Measurements from ENCODE around the gene OVCH2. TPM values are rescaled to one million over a fixed set of nuclear protein-coding genes. Genes with fewer than 3 reads are reported as not detected.
A peak's percentile ranks its signal among the peaks of the same experiment; 100 is the strongest.
"Not testable (repeated sequence)": the region's sequence is repeated elsewhere in the genome, so short reads cannot be mapped to it uniquely, and the experiment has no call there.

Gene OVCH2
- total RNA-seq, 1 experiment from 2014 or later = not detected

DNA sequence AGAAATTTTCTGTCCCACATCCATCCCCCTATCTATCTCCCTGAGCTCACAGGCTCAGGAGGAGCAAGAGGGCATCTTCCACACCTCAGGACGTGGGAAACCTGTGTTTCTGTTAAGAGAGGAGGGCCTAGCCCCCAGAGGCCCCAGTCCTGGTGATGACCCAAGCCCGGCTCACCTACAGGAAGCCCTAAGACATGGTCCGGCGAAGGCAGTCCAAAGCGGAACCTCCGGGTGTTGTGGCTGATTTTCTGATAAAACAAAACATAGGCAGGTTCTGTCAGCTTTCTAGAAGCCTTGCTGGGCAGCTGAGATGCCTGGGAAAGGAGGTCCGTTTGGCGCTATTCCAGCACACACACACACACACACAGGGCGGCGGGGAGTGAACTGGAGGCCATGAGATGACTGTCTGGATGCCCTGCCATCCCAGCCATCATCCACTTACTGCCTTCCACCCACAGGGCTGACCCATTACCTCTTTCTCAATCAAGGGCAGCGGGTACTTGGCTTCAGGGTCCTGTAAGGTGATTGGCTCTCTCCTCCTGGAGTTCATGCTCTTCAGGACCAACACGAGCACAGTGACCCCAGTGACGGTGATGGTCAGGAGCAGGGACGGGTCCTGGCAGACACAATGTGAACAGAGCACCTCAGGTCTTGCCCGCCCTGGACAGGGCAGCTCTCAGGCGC is 33.9 kb downstream of the OVCH2 start:
- no peak for DNase-seq (ENCODE audit: low read depth)

DNA sequence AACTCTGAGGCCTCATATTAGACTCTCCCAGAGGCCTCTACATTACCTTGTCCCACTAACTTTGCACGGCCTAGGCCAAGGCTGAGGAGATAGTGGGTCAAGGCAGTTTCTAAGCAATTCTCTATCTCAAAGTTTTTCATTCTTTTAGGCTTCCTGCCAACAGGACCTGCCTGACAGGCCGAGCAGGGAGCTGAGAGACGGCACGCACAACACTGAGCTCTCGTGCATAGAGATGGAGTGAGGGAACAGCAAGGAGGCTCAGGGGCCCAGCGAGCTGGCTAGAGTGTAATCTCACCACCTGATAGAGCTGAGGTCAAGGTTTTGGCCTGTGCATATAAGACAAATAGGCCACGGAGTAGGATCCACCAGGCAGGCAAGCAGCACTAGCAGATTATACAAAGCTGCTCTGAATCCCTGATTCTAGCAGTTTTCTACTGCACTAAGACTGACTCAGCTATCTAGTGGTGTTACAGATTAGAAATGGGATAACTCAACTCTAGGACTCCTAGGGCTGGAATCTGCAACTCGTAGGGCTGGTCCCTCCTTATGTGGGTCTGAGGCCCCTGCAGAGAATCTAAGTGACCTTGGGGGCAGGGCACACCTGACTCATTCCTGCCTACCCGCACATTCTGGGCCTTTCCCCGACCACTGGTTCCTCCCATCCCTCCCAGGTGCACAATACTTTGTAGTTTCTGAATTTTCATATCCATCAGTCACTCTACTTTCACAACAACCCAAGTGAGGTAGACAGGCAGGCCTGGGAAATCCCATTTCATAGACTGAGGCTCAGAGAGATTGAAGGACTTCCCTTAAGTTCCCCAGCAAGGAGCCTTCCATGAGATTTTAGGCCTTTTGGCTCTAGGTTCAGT is 34.7 kb downstream of the OVCH2 start:
- DNase-seq (ENCODE audit: low read depth) = no peak

- no peak for DNase-seq (ENCODE audit: low read depth)
Measured at GRCh38 chr11:7670641-7671040, 35.6 kb downstream of the OVCH2 start.

- DNase-seq (ENCODE audit: low read depth) = no peak
Measured at GRCh38 chr11:7668911-7669310, 37.4 kb downstream of the OVCH2 start.

DNA sequence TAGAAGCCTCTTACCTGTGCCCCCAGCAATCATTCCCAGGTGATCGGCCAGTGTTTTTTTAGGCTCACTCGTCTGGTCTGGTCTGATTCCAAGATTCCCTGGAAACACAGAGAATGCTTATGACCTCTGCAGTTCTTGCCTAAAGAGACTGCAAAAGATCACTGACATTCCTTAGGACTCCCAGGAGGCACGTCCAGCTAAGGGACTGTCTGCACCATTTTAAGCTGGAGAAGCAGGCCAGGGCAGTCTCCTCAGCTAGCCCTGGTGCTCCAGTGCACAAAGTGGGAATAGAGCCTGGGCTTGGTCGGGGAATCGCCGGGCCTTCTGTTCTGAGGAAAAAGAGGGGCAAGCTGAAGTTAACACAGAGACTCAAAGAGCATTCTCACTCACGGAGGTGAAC is 37.8 kb downstream of the OVCH2 start:
- no peak for DNase-seq (ENCODE audit: low read depth)

DNA sequence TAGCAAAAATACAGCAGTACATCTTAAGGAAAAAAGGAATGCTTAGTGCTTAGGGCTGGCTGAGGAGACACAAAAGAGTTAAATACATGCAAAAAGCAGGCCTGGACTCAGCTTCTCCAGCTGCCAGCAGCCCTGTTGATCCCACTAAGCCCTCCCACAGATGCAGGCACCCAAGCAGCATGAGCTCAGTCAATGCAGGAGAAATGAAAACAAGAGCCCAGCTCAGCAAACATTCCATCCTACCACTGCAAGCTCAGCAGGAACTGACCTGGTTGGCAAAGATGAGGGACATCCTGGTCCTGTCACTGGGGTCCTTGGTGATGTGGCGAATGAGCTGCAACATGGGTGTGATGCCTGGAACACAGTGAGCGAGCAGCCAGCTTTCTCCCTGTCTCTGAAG is 38.8 kb downstream of the OVCH2 start:
- DNase-seq (ENCODE audit: low read depth) = no peak

GRCh38 chr11:7666292-7666866 is 39.9 kb downstream of the OVCH2 start:
- DNase-seq (ENCODE audit: low read depth) = no peak

- peak; percentile 37 for DNase-seq (ENCODE audit: low read depth)
Measured at GRCh38 chr11:7665473-7666291, 40.6 kb downstream of the OVCH2 start.

DNA sequence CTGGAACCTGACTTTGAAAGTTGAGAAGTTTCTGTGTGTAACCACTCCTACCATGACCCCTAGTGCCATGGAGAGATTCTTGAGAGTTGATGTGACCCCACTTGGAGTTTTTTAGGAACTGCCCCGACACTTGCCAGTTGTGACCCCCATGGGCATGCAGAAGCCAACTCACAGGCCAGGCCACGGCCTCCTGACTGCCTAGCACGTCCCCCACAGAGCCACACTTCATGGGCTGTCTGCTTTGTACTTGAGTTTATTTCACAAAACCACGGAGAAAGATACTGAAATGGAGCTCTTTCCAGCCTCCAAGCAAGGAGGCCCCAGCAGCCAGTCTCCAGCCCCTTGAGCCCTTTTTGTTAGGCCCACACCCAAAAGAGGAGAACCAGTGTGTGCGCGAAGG is 41.4 kb downstream of the OVCH2 start:
- DNase-seq (ENCODE audit: low read depth) = no peak

DNA sequence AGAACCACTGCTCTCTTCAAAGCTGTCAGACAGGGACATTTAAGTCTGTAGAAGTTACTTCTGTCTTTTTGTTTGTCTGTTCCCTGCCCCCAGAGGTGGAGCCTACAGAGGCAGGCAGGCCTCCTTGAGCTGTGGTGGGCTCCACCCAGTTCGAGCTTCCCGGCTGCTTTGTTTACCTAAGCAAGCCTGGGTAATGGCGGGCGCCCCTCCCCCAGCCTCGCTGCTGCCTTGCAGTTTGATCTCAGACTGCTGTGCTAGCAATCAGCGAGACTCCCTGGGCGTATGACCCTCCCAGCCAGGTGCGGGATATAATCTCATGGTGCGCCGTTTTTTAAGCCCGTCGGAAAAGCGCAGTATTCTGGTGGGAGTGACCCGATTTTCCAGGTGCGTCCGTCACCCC is 42.7 kb downstream of the OVCH2 start:
- DNase-seq (ENCODE audit: low read depth) = not testable (repeated sequence)

DNA sequence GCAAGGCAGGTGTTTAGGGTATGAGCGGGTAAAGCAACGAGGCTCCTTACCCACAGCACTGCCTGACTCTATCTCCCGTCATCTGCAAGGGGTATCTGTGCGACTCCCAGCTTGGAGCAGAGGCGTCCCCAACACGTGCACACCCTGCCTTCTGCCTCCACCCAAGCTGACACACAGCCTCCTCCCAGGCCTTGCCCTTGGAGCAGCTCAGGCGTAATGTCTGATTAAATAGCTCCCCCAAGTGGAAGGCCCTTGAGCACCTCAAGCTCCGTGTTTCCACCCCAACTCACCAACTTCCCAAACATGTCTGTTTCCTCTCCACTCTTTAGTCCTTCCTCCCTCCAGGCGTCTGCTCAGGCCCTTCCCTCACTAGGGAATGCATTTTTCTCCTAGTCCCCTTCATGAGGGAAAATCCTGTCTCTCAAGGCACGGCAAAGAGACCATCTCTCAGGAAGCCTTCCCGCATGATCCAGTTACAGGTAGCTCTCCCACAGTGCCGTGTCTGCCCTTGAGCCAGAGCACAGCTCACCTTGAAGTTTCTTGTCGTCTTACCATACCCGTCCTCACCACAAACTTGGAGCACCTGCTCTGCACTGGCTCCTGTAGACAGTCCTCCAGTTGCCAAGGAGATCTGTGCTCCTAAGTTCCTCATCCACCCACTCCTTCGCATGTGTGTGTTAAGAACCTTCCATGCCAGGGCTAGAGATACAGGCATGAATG is 48.8 kb downstream of the OVCH2 start:
- peak; percentile 16 for DNase-seq (ENCODE audit: low read depth)

- DNase-seq (ENCODE audit: low read depth) = no peak
Measured at GRCh38 chr11:7656704-7657103, 49.6 kb downstream of the OVCH2 start.

GRCh38 chr11:7655253-7656217 is 50.7 kb downstream of the OVCH2 start:
- no peak for DNase-seq (ENCODE audit: low read depth)

GRCh38 chr11:7654195-7654705 is 52.0 kb downstream of the OVCH2 start:
- no peak for DNase-seq (ENCODE audit: low read depth)

DNA sequence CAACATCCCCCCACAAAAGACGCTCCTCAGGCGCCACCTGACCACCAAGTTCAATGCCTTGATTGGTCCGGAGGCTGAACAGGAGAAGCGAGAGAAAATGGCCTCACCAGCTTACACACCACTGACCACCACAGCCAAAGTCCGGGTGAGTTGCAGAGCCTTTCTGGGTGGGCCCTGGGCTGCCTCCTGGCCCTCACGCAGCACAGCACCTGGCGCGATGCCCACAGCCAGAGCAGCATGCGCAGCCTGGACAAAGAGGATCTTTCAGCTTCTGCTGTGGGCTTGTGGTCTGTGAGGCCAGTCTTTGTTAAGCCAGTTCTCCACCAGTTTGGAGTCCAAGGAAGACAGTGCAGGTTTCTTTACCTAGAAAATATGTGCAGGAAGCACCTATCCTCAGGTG is 54.6 kb downstream of the OVCH2 start:
- no peak for DNase-seq (ENCODE audit: low read depth)

DNA sequence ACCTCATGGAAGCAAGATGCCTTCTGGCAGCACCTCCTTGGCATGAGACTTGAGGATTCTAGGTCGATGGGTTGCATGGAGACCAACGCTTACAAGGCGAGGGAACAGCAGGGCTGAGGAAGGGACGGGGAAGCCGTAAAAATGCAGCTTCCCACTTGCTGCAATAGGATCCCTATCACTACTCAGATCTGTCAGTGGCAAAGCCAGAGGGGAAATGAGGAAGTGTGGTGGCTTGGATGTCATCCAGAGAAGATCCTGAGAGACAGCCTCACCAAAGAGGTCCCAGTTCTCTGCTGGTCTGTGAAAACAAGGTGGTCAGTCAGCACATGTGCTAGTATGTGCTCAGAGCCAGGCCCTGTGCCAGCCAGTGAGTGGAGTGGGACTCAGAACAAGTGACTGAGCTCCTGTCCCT is 55.1 kb downstream of the OVCH2 start:
- peak; percentile 74 for DNase-seq (ENCODE audit: low read depth)

GRCh38 chr11:7648264-7648663 is 58.0 kb downstream of the OVCH2 start:
- DNase-seq (ENCODE audit: low read depth) = no peak

DNA sequence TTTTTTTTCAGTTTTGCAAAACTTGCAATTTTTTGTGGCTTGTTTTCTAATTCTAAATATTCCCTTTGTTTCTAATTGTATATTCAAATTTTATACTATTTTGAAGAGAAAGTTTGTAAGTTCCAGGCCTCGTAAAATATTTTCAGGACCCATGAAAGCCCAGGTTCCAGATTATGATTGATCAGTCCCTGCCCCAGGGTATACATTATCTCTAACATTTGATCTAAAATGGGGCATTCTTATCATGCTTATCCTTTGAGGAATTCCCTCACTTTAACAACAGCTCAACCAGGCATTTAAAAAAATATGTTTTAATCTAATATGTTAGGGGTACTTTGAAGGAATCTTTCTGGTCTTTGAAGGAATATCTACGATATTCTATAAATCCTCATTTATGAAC is 59.4 kb downstream of the OVCH2 start:
- DNase-seq (ENCODE audit: low read depth) = no peak

DNA sequence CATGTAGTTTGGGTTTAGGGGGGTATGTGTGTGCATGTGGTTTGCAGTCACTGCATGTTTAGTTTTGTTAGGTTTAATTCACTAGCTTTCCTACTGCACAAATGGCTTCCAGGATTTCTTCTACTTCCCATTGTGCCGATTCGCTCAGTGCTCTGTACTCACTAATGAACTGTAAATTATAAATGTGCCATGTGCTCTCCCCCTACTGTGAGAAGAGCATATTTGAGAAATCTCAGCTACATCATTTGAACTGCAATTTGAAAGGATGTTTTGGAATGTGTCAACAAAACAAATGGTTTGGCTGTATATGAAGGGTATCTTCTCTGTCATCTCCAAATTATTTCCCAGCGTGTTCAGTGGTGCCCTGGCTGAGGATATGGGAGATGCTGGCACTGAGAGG is 61.1 kb downstream of the OVCH2 start:
- DNase-seq (ENCODE audit: low read depth) = no peak

DNA sequence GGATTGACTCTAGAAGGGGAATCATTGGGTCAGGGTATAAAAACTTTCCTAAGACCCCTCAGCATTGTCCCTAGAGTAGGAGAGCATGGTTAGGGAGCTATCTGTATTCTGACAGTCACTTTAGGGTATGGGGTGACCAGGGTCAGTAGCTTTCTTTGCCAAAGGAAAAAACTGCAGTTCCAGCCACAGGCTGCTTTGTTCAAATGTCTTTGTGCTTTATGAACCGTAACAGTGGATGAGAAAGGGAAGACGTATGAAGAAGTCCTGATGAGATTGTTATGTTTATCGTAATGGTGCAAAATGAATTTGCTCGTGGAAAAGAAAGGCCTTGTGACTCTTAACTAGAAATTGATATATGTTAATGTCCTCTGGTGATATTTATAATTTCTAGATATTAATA is 63.0 kb downstream of the OVCH2 start:
- DNase-seq (ENCODE audit: low read depth) = no peak
